Gastrocnemius medialis (tissue), 4 donors: Measurements from ENCODE around the gene HMGN5.

Experiments used
- POLR2A ChIP-seq, 2 donors: fragments of 450-650 bp; IDR thresholded peaks; one replicate each; pipeline ENCODE4 v1.6.1; 2017; ENCODE audit warnings: antibody characterized with exemption in 2 of 2, mild to moderate bottlenecking in 2 of 2, moderate library complexity in 2 of 2
- TF ChIP-seq, protein P1 (sequence below), 5 experiments: fragments of 450-650 bp in 3 of 5; fragments of 200-600 bp in 2 of 5; sonication (generic) in 2 of 5; IDR thresholded peaks in 4 of 5; conservative IDR thresholded peaks in 1 of 5; 1 replicate in 4 of 5; 2 replicates in 1 of 5; pipeline ENCODE4 v1.5.1; 2016 to 2019; ENCODE audit warnings: antibody characterized with exemption in 5 of 5, mild to moderate bottlenecking in 3 of 5, moderate library complexity in 3 of 5

DNA sequence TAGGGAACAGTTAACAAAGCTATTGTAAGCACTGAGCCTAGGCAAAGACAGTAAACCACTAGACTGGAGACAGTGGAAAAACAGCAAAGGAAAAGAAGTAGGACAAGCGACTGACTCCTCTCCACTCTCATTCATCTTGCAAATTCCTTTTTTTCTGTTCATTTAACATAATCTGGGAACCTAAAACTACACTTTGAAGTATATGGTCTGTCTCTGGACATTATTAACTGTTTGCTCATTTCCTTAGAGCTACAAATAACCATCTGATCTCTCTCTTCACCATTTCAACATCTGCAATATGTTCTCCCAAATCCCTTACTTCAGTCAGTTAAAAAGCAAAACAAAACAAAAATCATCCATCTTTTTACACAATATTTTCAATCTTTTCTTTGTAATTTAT is 642 bp downstream of the HMGN5 start:
- TF ChIP-seq, protein P1, sequence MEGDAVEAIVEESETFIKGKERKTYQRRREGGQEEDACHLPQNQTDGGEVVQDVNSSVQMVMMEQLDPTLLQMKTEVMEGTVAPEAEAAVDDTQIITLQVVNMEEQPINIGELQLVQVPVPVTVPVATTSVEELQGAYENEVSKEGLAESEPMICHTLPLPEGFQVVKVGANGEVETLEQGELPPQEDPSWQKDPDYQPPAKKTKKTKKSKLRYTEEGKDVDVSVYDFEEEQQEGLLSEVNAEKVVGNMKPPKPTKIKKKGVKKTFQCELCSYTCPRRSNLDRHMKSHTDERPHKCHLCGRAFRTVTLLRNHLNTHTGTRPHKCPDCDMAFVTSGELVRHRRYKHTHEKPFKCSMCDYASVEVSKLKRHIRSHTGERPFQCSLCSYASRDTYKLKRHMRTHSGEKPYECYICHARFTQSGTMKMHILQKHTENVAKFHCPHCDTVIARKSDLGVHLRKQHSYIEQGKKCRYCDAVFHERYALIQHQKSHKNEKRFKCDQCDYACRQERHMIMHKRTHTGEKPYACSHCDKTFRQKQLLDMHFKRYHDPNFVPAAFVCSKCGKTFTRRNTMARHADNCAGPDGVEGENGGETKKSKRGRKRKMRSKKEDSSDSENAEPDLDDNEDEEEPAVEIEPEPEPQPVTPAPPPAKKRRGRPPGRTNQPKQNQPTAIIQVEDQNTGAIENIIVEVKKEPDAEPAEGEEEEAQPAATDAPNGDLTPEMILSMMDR (IDR thresholded peaks at IDR 0.05 in 4 of 5, conservative IDR thresholded peaks at IDR 0.05 in 1 of 5): no peak
- no peak for TF ChIP-seq POLR2A (IDR thresholded peaks at IDR 0.05)
